ENCODE results near the gene EMC9.

GRCh38 chr14:24171422-24172260, 30.2 kb upstream of the EMC9 start, which contains the start of gene REC8:
- no peak for TF ChIP-seq CTCF (IDR thresholded peaks at IDR 0.05; ENCODE audit: insufficient read depth, low read depth, low read length)
- TF ChIP-seq EZH2 (IDR thresholded peaks at IDR 0.05; ENCODE audit: insufficient read depth, low read length): no peak
